IPS-15b (cell line): ENCODE measurements around the gene KRTAP12-4.
"Not testable (repeated sequence)": the region's sequence is repeated elsewhere in the genome, so short reads cannot be mapped to it uniquely, and the experiment has no call there.

Experiments
- H3K27me3 ChIP-seq: one replicate; pipeline ENCODE4 v1.6.1; 2013; ENCODE audit warnings: low read length; ENCODE audit not compliant: control insufficient read depth, insufficient read depth
- H3K36me3 ChIP-seq: one replicate; pipeline ENCODE4 v1.6.1; 2013; ENCODE audit warnings: low read length; ENCODE audit not compliant: control insufficient read depth, insufficient read depth
- H3K4me1 ChIP-seq: one replicate; pipeline ENCODE4 v1.6.1; 2013; ENCODE audit warnings: mild to moderate bottlenecking, low read length; ENCODE audit not compliant: control insufficient read depth, insufficient read depth
- H3K4me3 ChIP-seq: one replicate; pipeline ENCODE4 v1.5.1; 2013; ENCODE audit warnings: low read depth, low read length
- H3K9ac ChIP-seq: one replicate; pipeline ENCODE4 v1.6.1; 2013; ENCODE audit warnings: low read depth, mild to moderate bottlenecking, low read length
- H3K9me3 ChIP-seq: one replicate; pipeline ENCODE4 v1.6.1; 2013; ENCODE audit warnings: mild to moderate bottlenecking, low read length; ENCODE audit not compliant: control insufficient read depth, insufficient read depth

Gene KRTAP12-4

GRCh38 chr21:44611551-44611950, 42.9 kb downstream of the KRTAP12-4 start:
- Histone ChIP-seq H3K4me3 (no peak overlapping the region), H3K9me3 (peaks cover 5% of the 10 kb centered on the region), H3K4me1 (no peaks in the 10 kb centered on the region), H3K9ac (no peak overlapping the region), H3K36me3 (no peaks in the 10 kb centered on the region), H3K27me3 (no peaks in the 10 kb centered on the region)

- H3K4me1 ChIP-seq, H3K27me3 ChIP-seq, H3K9me3 ChIP-seq, H3K36me3 ChIP-seq, H3K9ac ChIP-seq, H3K4me3 ChIP-seq: not testable (repeated sequence)
Measured at GRCh38 chr21:44610157-44610843, 44.2 kb downstream of the KRTAP12-4 start.

GRCh38 chr21:44609193-44609592, 45.3 kb downstream of the KRTAP12-4 start:
- Histone ChIP-seq H3K4me1 (no peaks in the 10 kb centered on the region), H3K27me3 (no peaks in the 10 kb centered on the region), H3K4me3 (no peak overlapping the region), H3K9ac (no peak overlapping the region), H3K9me3 (peaks cover 5% of the 10 kb centered on the region), H3K36me3 (no peaks in the 10 kb centered on the region)

GRCh38 chr21:44606495-44606894, 48.0 kb downstream of the KRTAP12-4 start:
- no peaks in the 10 kb centered on the region for H3K27me3 ChIP-seq
- H3K4me3 ChIP-seq: no peak overlapping the region
- H3K9me3 ChIP-seq: peaks cover 5% of the 10 kb centered on the region
- H3K4me1 ChIP-seq: no peaks in the 10 kb centered on the region
- no peaks in the 10 kb centered on the region for H3K36me3 ChIP-seq
- H3K9ac ChIP-seq: no peak overlapping the region
